Urothelium cell line (cell line): ENCODE data around the gene NCOA5.
"Not testable (repeated sequence)": the region's sequence is repeated elsewhere in the genome, so short reads cannot be mapped to it uniquely, and the experiment has no call there.

Experiments used
- DNase-seq: peaks from one replicate; pipeline ENCODE4 v3.0.0; 2011; ENCODE audit warnings: low spot score, mixed read lengths
- FAIRE-seq: peaks from 2 replicates; lab custom pipeline; 2011; peaks lifted over from hg19 to GRCh38; lab: Jason Lieb, UNC

The NCOA5 gene

GRCh38 chr20:46093531-46093930 lies 3.8 kb upstream of the NCOA5 start:
- no peak for FAIRE-seq
- no peak for DNase-seq

- not testable (repeated sequence) for FAIRE-seq, DNase-seq
Observed at GRCh38 chr20:46091622-46092535, 2.1 kb upstream of the NCOA5 start.

GRCh38 chr20:46089167-46089416 lies 670 bp downstream of the NCOA5 start:
- DNase-seq = no peak
- FAIRE-seq = no peak

GRCh38 chr20:46088409-46089166 lies 1.2 kb downstream of the NCOA5 start:
- FAIRE-seq (no peak), DNase-seq (peak; percentile 19)

GRCh38 chr20:46087161-46087560 lies 2.6 kb downstream of the NCOA5 start:
- FAIRE-seq (no peak), DNase-seq (no peak)

GRCh38 chr20:46085179-46085851 lies 4.4 kb downstream of the NCOA5 start:
- no peak for DNase-seq

GRCh38 chr20:46084805-46085178 lies 5.0 kb downstream of the NCOA5 start:
- DNase-seq (no peak), FAIRE-seq (no peak)

More at GRCh38 chr20:46085179-46085851, 4.4 kb downstream of the NCOA5 start:
- FAIRE-seq = no peak

GRCh38 chr20:46083531-46084061 lies 6.2 kb downstream of the NCOA5 start:
- DNase-seq (no peak), FAIRE-seq (no peak)

GRCh38 chr20:46083101-46083500 lies 6.7 kb downstream of the NCOA5 start:
- DNase-seq (no peak), FAIRE-seq (no peak)

- FAIRE-seq = no peak
- no peak for DNase-seq
Observed at GRCh38 chr20:46081074-46081473, 8.7 kb downstream of the NCOA5 start.

GRCh38 chr20:46078954-46079353 lies 10.8 kb downstream of the NCOA5 start:
- DNase-seq (no peak), FAIRE-seq (no peak)

GRCh38 chr20:46077642-46078305 lies 12.0 kb downstream of the NCOA5 start:
- FAIRE-seq (no peak), DNase-seq (no peak)

- no peak for FAIRE-seq
Observed at GRCh38 chr20:46076806-46077205, 13.0 kb downstream of the NCOA5 start.

GRCh38 chr20:46074006-46074405 lies 15.8 kb downstream of the NCOA5 start:
- FAIRE-seq (no peak), DNase-seq (no peak)

More at GRCh38 chr20:46076806-46077205, 13.0 kb downstream of the NCOA5 start:
- DNase-seq = no peak

- FAIRE-seq (no peak), DNase-seq (no peak)
Observed at GRCh38 chr20:46073443-46073842, 16.3 kb downstream of the NCOA5 start.

- no peak for FAIRE-seq
- DNase-seq = no peak
Observed at GRCh38 chr20:46073024-46073423, 16.7 kb downstream of the NCOA5 start.

GRCh38 chr20:46071573-46071972 lies 18.2 kb downstream of the NCOA5 start:
- FAIRE-seq = no peak
- DNase-seq = no peak

GRCh38 chr20:46070215-46070900 lies 19.4 kb downstream of the NCOA5 start:
- FAIRE-seq = no peak
- DNase-seq = no peak

GRCh38 chr20:46065691-46066090 lies 24.1 kb downstream of the NCOA5 start:
- FAIRE-seq (no peak), DNase-seq (no peak)

GRCh38 chr20:46065006-46065405 lies 24.8 kb downstream of the NCOA5 start:
- FAIRE-seq = no peak

More at GRCh38 chr20:46065006-46065405, 24.8 kb downstream of the NCOA5 start:
- DNase-seq = no peak
